Measurements from ENCODE around the gene KCNJ3. TPM values are rescaled to one million over a fixed set of nuclear protein-coding genes. Genes with fewer than 3 reads are reported as not detected.

KCNJ3 gene
- total and polyA plus RNA-seq, 3 donors from 2014 or later, result 0.30 to 1.7 (median 0.71) TPM

DNA sequence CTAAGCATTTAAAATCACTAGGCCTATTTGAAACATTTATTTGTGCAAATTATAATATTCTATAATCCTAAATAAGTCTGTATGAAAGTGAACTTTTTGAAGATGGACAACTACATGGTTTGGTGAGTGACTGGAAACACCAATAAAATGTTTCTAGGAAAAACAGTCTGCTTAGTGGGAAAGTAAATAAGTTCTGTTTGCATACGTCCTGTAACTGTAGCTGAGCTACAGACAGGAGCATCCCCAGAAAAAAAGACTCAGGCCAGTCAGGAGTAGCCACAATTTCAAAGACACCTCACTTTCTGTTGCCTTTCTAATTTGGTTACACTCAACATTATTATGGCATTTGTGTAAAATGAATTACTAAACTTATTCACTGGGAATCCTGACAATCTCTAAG is 28.4 kb upstream of the KCNJ3 start:
- Histone ChIP-seq H3K9me3 (no peaks in the 10 kb centered on the region), H3K27ac (no peak overlapping the region), H3K4me3 (no peak overlapping the region), H3K36me3 (ENCODE audit: low read depth, missing control alignments) (no peaks in the 10 kb centered on the region), H3K4me1 (no peaks in the 10 kb centered on the region), H3K27me3 (no peaks in the 10 kb centered on the region)
- no peak for TF ChIP-seq POLR2A (IDR thresholded peaks at IDR 0.05)
- TF ChIP-seq, protein P1, sequence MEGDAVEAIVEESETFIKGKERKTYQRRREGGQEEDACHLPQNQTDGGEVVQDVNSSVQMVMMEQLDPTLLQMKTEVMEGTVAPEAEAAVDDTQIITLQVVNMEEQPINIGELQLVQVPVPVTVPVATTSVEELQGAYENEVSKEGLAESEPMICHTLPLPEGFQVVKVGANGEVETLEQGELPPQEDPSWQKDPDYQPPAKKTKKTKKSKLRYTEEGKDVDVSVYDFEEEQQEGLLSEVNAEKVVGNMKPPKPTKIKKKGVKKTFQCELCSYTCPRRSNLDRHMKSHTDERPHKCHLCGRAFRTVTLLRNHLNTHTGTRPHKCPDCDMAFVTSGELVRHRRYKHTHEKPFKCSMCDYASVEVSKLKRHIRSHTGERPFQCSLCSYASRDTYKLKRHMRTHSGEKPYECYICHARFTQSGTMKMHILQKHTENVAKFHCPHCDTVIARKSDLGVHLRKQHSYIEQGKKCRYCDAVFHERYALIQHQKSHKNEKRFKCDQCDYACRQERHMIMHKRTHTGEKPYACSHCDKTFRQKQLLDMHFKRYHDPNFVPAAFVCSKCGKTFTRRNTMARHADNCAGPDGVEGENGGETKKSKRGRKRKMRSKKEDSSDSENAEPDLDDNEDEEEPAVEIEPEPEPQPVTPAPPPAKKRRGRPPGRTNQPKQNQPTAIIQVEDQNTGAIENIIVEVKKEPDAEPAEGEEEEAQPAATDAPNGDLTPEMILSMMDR (IDR thresholded peaks at IDR 0.05), result no peak
- intact Hi-C loops (cut with DNase I; ENCODE audit: low total_unique reads), result no loop called here
- DNase-seq, result no peak
- WGBS, 2 donors, result 76 to 89% methylated on average over 1 of the region's 1 CpG

DNA sequence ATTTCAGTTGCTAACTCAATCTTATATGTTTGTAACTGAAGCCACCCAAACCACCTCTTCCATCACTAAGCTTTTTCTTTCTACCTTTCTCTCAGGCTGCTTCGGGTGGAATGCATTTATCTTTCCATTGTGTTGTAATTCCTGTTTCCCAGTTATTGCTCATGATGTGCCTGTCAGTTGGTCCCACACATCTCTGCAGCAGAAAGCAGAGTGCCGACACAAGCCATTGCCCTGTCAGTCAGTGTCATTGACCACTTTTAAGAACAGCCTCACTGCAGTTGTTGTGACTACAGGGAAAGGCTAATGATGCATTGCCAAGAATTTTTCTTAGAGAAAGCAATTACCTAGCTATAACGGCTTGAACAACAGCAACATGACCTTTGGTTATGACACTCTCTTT is 24.8 kb upstream of the KCNJ3 start:
- intact Hi-C loops (cut with DNase I; ENCODE audit: low total_unique reads), result no loop called here
- Histone ChIP-seq H3K36me3 (ENCODE audit: low read depth, missing control alignments) (no peaks in the 10 kb centered on the region), H3K4me3 (no peak overlapping the region), H3K4me1 (no peaks in the 10 kb centered on the region), H3K9me3 (no peaks in the 10 kb centered on the region), H3K27me3 (no peaks in the 10 kb centered on the region), H3K27ac (no peak overlapping the region)
- TF ChIP-seq, protein P1 (IDR thresholded peaks at IDR 0.05), result no peak
- TF ChIP-seq POLR2A (IDR thresholded peaks at IDR 0.05), result no peak
- 68 to 79% methylated on average over 3 of the region's 3 CpGs for WGBS, 2 donors
- DNase-seq, result no peak

DNA sequence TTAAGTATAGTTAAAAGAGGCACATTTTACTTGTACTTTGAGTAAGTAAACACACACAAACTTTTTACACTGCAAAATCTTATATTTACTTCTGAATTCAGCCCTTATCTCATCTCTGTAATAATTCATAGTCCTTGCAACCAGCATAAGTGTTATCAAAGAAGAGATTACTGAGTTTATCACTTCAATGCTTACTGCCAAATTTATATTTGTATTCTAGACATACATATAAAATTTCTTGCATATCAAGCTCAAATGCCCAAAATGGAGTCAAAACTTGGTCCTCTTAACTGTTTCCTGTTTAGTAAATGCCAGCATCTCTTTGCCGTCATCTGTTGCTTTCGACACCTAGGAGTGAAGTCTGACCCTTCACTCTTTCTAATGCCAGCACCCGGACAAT is 21.1 kb upstream of the KCNJ3 start:
- Histone ChIP-seq H3K27me3 (no peaks in the 10 kb centered on the region), H3K4me3 (no peak overlapping the region), H3K27ac (no peak overlapping the region), H3K4me1 (no peaks in the 10 kb centered on the region), H3K36me3 (ENCODE audit: low read depth, missing control alignments) (no peaks in the 10 kb centered on the region), H3K9me3 (no peaks in the 10 kb centered on the region)
- TF ChIP-seq, protein P1 (IDR thresholded peaks at IDR 0.05), result no peak
- no peak for TF ChIP-seq POLR2A (IDR thresholded peaks at IDR 0.05)
- intact Hi-C loops (cut with DNase I; ENCODE audit: low total_unique reads), result no loop called here
- no peak for DNase-seq
- 90 to 96% methylated on average over 3 of the region's 3 CpGs for WGBS, 2 donors

DNA sequence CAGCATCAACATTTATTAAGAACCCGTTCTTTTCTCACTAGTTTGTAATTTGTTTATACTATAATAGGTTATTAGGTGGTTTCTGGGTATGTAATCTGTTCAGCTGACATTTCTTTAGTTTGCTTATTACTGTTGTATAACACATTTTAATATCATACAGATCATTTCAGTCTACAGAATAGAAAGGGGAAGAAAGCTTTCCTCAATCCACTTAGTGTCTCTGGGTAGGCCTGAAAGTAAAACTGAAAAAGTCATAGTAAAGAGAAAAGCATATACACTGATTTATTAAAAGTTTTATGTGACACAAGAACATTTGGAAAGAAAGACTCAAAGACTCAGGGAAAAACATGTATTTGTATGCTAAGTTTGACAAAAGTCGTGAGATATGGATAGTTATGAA is 16.8 kb upstream of the KCNJ3 start:
- Histone ChIP-seq H3K4me3 (no peak overlapping the region), H3K4me1 (no peaks in the 10 kb centered on the region), H3K27me3 (no peaks in the 10 kb centered on the region), H3K27ac (no peak overlapping the region), H3K36me3 (ENCODE audit: low read depth, missing control alignments) (no peaks in the 10 kb centered on the region), H3K9me3 (no peaks in the 10 kb centered on the region)
- TF ChIP-seq, protein P1 (IDR thresholded peaks at IDR 0.05), result no peak
- no peak for TF ChIP-seq POLR2A (IDR thresholded peaks at IDR 0.05)
- intact Hi-C loops (cut with DNase I; ENCODE audit: low total_unique reads), result no loop called here
- no peak for DNase-seq
- WGBS, 2 donors, result 91 to 92% methylated on average over 2 of the region's 2 CpGs

DNA sequence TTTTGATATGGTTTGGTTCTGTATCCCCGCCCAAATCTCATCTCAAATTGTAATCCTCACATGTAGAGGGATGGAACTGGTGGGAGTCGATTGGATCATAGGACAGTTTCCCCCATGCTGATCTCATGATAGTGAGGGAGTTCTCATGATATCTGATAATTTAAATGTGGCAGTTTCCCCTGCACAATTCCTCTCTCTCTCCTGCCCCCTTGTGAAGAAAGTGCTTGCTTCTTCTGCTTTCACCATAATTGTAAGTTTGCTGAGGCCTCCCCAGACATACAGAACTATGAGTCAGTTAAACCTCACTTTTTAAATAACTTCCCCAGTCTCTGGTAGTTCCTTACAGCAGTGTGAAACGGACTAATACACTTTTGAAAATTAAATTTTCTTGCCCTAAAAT is 12.3 kb upstream of the KCNJ3 start:
- no peaks in the 10 kb centered on the region for H3K27me3 ChIP-seq
- WGBS, 2 donors, result 89 to 93% methylated on average over 3 of the region's 3 CpGs
- no peaks in the 10 kb centered on the region for H3K36me3 ChIP-seq (ENCODE audit: low read depth, missing control alignments)
- no peak overlapping the region for H3K4me3 ChIP-seq
- intact Hi-C loops (cut with DNase I; ENCODE audit: low total_unique reads), result no loop called here
- TF ChIP-seq, protein P1 (IDR thresholded peaks at IDR 0.05), result no peak
- no peak for TF ChIP-seq POLR2A (IDR thresholded peaks at IDR 0.05)
- no peak overlapping the region for H3K27ac ChIP-seq
- no peaks in the 10 kb centered on the region for H3K4me1 ChIP-seq
- no peak for DNase-seq
- no peaks in the 10 kb centered on the region for H3K9me3 ChIP-seq
